ENCODE measurements around the gene PFKFB2.

Gene PFKFB2

DNA sequence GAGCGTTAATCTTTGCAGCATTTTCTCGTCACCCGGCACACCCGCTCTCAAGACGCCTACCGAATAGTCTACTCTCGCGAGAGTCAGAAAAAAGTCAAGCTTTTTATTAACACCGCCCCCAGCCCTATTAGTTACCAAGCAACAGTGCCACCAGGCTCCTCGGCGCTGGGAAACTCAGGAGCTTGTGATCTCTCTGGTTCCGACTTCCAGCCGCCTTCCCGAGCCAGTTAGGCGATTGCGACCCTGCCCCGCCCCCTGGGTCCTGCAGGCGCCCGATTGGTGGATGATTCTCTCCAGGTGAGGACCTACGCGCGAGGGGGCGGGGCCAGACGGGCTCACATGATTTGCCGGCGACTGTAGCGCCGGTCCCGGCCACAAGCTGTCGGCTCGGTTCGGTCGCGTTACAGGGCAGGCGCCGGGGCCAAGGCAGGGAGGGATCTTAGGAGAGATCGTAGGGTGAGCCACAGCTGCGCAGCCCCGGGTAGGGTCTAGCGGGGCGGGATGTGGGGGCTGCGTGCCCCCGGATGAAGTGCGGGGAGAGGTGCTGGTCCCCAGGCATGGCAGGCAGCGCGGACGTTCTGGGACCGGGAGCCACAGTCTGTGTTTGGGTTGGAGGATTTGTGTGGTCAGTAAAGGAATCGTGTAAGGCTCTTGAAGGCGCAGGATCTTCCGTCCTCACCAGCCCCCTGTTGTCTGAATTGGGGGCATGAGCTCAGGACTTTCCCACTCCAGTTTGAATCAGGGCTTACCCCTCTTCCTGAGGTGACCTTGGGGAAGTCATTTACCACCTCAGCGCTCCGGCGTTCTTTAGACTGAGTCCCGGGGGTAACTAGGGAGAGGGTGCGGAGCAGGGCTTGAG is at the start of gene PFKFB2:
Gene PFKFB2 (plus strand): TSS at position 365 of the 859 bp plus-strand sequence. CDS start 1,443 bp downstream, outside the sequence.
- peak; percentile 96 for DNase-seq

DNA sequence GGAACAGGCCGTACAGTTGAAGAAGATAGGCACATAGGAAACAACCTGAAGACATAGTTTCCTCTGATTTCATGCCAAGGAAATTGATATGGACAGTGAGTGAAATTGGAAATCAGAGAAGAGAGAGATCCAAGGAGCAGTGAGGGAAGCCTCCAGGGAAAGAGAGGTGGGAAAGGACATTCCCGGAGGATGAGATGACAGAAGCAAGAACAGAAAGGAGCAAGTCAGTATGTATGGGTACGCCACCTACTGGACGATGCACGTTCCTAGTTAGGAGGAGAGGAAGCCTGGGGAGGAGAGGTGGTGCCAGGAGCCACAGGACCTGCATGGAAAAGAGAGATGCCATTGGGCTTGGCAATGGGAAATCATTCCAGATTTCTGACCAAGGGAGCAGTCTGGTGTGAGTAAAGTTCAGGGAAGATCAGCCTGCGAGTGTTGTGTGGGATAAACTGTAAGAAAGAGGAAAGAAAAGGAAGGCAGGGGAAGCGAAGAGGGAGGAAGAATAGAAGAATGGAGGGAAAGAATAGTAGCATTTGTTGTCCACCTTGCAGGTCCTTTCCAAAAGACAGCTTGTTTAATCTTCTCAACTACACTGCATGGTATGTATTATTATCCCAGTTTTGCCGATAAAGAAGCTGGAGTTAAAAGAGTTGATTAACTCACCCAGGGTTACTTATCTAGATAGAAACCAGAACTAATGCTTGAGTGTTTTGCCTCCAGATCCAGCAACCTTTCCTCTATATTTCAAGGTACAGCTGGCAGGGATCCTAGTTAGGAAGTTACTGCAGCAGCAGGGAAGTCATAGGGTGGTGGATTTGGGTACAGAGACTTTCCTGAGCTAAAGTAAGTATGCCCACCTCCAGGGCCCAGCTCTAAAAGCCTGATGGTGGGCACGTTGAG is 47.9 kb upstream of the PFKFB2 start:
- peak; percentile 0 for DNase-seq

DNA sequence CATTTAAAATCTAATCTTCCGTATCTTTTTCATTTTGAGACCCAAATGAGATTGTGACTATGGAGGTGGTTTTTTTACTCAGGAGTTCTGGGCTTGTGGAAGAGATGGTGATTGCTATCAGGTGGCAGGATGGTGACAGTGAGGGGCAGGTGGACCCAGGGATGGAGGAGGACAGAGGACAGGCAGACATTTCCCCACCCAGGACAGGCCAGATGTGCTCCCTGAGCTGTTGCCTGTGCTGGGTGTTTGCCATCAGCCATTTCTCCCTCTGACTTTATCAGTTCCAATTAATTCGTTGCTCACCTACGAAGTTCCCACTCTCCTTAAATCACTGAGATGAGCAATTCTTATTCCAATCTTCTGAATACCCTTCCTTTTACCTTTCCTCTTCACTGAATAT is 47.0 kb upstream of the PFKFB2 start:
- DNase-seq = no peak

- DNase-seq = no peak
These were observed 46.2 kb upstream of the PFKFB2 start for GRCh38 chr1:207006914-207007313.

DNA sequence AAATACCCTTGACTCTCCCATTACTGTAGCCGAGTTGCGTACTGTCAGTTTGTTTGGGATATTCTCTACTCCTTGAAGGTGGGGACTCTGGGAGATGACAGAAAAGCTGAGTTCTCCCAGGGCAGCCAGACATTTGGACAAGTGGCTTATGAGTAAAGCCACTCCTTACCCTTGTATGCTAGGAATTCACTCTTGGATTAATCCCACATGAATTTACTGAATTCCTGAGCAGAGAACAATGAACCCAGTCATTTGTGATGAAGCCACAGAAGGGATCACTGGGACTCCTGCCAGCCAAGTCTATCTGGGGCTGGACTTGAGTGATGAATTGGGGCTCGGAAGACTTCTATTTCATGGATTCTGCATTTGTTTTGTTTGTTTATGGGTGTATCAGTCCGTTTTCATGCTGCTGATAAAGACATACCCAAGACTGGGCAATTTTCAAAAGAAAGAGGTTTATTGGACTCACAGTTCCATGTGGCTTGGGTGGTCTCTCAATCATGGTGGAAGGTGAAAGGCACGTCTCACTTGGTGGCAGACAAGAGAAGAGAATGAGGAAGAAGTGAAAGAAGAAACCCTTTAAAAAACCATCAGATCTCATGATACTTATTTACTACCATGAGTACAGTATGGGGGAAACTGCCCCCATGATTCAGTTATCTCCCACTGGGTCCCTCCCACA is 45.6 kb upstream of the PFKFB2 start:
- DNase-seq = no peak

DNA sequence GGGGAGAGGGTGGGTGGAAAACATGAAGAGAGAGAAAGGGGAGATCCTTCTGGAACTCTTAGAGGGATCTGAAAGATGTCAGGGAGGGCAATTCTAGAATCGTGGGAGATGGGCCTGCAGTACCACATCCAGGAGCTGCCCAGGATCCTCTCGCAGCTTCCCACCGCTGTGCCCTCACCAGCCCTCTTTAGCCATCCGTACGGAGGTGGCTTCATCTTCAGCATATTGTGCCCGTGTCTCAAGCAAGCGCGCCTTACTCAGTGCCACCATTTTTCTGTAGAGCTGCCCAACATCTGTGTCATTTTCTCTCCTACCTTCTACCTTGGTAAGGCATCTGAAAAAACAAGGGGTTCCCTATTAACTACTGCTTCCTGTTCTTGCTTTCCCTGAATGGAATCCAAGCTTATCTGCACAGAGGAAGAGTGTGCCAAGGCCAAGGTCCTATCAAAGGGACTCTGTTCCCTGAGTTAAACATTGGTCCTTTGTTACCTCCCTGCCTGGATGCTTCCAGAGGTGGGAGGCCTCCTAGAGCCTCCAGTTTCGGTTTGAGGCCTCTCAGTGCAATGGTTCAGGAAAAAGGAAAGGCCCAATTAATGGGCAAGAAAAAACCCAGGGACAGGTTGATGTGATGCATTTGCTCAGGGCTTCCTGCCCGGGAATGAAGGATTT is 43.8 kb upstream of the PFKFB2 start:
- no peak for DNase-seq

GRCh38 chr1:207009945-207010344 is 43.1 kb upstream of the PFKFB2 start:
- no peak for DNase-seq

DNA sequence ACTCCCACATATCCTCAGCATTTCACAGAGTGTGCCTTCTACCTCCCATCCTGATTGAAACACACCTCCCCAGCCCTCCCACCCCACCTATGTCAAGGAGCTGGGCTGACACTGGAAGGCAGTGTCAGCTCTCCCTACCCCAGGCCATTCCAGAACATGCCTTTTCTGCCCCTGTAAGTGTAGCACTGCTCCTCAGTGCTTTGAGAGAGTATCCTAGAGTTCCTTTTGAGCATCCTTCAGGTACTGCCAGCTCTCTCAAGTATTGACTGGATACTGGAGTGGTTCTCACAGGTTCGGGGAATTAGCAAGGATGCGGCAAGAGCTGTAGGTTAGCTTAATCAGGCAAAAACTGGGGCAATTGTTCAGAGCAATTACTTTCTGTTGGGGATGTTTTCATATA is 42.3 kb upstream of the PFKFB2 start:
- DNase-seq = no peak

DNA sequence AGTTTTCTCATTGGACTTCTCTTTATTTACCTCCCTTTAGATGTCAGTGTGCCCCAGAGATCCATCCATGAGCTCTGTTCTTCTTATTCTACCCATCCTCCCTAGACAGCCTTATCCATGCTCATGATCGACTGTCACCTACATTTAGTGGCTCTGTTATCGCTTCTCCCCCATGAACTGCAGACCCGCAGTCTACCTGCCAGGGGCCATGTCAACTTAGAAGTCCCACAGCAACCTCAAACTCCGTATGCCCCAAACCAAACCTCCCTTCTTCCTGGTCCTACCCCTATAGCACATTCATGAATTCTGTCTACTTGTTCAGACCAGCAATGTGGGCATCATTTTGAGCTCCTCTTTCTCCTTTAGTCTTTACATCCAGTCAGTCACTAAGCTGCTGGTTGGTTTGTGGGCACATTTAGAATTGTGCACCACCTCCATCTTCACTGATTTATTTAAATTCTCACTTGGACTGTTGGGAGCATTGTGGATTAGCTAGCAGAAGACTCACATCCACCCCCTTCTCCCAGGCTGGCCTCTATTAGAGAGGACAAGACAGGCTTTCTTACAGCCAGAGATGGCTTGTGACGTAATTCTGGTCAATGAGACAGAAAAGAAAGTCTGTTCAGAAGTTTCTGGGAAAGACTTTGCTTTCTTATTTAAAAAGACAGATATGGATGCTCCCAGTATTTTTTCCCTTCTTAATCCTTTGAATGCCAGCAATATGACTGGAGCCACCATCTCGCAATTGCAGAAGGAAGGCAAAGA is 39.6 kb upstream of the PFKFB2 start:
- no peak for DNase-seq

DNA sequence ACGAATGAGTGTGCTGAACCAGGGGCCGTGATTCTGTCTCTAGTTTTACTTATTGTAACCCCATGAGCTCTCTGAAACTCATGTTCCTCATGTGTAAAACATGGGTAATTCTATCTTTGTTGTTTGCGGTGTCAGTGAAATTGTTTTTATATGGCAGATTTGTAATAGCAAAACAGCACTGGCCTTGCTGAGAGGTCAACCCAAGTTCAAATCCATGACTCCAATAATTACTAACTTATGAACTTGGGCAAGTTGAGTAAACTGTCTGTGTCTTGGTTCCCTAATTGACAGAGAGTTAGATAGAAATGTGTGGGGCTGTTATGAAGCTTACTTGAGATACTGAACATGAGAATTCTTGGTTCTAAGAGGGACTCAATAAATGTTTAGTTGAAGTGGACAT is 38.3 kb upstream of the PFKFB2 start:
- DNase-seq = no peak

- no peak for DNase-seq
These were observed 37.3 kb upstream of the PFKFB2 start for GRCh38 chr1:207015791-207016190.

- no peak for DNase-seq
These were observed 35.2 kb upstream of the PFKFB2 start for GRCh38 chr1:207017615-207018559.

DNA sequence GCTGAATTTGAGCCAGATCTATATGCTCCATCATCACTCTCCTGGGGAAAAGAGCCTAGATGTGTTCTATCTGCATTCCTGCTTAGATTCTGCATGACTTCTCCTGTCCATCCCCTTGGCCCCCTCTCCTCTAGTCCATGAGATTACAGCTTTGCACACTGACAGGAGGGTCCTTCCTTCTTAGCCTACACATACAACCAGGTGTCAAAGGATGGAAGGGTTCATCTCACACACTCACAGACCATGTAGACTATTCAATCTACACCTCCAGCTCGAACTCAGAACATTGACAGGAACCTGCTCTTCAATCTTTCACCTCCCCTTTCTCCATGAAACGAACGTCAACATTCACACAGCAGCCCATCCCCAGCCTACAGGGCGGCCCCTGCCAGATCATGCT is 34.4 kb upstream of the PFKFB2 start:
- no peak for DNase-seq

DNA sequence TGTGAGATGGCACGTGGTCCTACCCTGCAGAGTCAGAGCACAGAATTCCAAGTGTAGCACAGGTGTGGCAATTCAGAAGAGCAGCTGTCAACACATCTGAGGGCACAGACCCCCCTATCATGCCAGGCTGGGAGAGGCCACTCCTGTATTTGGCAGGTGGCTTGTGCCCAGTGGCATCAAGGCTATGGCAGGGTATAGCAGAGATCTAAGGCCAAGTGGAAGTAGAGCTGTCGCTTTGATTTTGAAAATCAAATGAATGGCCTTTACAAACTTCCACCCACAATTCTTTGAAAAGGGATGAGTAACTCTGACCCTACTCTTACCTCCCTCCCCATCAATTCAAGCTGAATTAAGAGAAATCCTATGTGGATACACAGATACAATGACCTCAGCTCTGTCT is 33.9 kb upstream of the PFKFB2 start:
- DNase-seq = no peak

DNA sequence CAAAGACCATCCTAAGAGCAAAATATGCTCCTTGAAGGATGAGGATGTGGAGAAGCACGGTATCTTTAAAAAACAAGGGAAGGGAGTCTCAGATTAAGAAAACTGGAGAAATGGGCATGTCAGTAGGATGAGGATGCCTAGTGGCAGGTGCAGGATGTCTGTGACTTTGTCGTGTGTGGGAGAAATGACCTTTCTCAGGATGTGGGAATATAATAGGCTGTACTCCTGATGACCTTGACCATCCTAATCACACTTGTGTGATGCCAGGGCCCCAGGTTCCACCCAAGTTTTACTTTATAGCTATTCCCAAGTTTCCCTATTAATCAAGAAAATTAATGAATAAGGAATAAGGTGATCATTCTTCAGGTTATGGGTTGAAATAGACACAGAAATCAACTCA is 33.4 kb upstream of the PFKFB2 start:
- DNase-seq = no peak

DNA sequence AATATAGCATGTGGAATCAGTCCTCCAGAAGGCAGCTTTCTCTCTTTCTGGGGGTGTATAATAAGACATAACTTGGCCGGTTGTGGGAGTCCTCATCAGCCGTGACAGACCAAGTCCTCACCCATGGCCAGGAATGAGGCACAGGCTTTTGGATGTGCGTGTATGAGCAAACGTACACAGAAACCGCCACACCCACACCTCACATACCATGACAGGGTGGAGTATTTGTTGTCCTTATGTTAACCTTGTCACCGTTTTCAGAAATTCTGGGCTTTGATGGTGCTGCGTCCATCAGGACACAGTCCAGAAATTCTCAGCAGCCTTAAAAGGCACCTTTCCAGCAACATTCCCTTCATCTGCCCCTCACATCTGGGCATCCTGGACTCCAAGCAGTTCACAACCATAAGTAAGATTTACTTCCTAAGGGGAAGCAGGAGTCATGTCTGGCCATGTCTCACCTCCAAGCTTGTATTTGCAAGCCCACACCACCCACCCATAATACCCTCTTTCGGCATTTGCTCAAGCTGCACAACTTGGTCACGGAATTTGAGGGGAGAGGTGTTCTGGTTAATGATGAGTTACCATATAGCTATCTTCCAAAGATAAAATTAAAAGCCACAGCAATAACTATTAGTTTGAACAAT is 32.9 kb upstream of the PFKFB2 start:
- DNase-seq = no peak

GRCh38 chr1:207020709-207021107 is 32.4 kb upstream of the PFKFB2 start:
- no peak for DNase-seq

DNA sequence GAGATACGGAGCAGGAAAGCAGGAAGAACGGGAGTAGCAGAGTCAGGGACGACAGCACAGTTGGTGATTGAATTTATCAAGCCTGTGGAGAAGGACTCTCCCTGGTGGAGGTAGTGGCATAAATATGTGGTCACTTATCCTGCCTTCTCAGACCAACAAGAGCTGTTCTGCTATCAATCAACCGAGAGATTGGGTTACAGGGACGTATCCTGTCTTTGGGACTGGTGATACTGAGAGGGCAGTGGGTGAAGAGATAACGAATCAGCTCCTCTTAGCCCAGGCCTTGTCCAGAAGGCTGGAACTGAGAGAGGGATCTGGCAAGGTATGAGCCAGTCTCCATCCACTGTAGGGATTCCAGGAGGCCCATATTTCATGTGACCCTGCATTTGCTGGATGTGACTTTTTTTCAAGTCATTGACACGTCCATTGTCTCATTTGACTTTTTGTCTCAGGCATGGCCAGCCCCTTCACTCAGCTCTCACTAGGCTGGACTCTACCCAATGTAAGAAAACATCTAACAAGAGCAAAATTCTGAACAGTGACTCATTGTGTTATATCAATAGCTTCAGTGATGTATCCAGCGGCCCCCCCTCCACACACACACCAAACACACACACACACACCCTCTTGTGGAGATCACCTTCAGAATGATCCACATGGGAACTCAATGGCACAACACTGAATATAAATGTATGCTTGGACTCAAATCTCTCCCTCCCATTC is 31.8 kb upstream of the PFKFB2 start:
- no peak for DNase-seq

- no peak for DNase-seq
These were observed 31.0 kb upstream of the PFKFB2 start for GRCh38 chr1:207021876-207022596.
